ENCODE data around the gene RNF169. TPM values are rescaled to one million over a fixed set of nuclear protein-coding genes. Genes with fewer than 3 reads are reported as not detected.
"Not testable (repeated sequence)": the region's sequence is repeated elsewhere in the genome, so short reads cannot be mapped to it uniquely, and the experiment has no call there.

RNF169 gene
- total RNA-seq, 1 donor from 2014 or later, result 36.2 TPM

DNA sequence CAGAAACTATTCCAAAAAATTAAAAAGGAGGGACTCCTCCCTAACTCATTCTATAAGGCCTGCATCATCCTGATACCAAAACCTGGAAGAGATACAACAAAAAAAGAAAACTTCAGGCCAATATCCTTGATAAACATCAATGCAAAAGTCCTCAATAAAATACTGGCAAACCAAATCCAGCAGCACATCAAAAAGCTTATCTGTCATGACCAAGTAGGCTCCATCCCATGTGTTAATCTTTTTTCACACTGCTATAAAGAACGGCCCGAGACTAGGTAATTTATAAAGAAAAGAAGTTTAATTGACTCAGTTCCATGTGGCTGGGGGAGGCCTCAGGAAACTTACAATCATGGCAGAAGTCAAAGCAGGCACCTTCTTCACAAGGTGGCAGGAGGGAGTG, 76.9 kb downstream of the RNF169 start:
- not testable (repeated sequence) for DNase-seq

DNA sequence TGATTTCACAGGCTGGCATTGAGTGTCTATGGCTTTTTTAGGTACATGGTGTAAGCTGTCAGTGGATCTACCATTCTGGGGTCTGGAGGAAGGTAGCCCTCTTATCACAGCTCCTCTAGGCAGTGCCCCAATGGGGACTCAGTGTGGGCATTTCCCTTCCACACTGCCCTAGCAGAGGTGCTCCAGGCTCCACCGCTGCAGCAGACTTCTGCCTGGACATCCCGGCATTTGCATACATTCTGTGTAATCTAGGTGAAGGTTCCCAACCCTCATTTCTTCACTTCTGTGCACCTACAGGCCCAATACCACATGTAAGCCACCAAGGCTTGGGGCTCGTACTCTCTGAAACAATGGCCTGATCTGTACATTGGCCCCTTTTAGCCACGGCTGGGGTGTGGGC, 78.3 kb downstream of the RNF169 start:
- no peak for DNase-seq

DNA sequence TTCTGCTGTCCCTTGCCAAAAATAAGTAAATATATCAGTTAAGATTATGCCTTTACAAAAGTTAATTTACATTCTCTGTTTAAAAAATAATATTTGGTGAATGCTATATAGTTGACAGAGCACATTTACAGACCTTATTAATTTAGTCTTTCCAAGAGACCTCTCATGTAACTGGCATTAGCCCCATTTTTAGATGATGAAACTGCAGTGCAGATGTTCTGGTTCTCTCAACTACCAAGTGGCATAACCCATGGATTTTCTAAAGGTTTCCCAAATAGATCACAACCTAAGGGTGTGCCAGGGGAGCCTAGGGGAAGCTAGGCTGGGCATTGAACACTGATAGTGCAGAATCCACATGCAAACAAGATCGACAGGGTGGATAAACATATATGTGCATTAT, 88.5 kb downstream of the RNF169 start:
- no peak for DNase-seq

GRCh38 chr11:74838188-74838587, 89.5 kb downstream of the RNF169 start:
- no peak for DNase-seq

- no peak for DNase-seq
These were observed 90.8 kb downstream of the RNF169 start for GRCh38 chr11:74839446-74839845.

GRCh38 chr11:74839971-74840370, 91.3 kb downstream of the RNF169 start:
- DNase-seq, result peak; percentile 50

DNA sequence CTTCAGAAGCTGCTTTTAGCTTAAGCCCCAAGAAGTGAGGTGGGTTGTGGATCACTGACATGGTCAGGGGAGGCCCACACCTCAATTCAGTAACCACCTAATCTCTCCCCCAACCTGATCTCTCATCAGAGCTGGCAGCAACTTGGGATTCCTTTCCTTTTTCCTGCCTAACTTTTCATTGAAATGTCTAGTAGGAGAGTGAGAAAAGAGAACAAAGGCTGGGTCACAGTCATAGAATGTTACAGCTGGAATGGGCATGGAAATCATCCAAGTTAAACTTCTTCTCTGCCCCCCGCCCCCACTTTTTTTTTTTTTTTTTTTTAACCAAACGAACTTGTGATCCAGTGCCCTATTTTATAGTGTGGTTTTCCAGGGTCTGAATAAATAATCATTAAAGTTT, 91.8 kb downstream of the RNF169 start:
- peak; percentile 68 for DNase-seq

DNA sequence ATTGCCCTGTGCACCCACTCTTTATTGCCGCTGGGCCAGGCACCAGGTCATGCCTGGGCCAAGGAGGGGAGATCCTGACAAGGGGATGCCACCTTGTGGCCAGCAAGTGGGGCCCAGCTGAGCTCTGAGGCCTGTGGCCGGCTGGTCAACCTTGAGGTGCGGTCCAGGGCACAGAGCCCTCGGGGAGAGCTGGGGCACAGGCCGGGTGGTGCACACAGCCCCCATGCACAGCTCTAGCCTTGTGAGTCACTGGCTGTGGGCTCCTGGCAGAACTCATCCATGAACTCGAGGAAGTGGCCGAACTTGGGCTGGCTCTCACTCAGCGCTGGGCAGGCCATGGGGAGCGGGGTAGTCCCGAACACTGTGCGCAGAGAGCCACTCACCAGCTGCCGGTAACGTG, 94.3 kb downstream of the RNF169 start:
- DNase-seq, result no peak

DNA sequence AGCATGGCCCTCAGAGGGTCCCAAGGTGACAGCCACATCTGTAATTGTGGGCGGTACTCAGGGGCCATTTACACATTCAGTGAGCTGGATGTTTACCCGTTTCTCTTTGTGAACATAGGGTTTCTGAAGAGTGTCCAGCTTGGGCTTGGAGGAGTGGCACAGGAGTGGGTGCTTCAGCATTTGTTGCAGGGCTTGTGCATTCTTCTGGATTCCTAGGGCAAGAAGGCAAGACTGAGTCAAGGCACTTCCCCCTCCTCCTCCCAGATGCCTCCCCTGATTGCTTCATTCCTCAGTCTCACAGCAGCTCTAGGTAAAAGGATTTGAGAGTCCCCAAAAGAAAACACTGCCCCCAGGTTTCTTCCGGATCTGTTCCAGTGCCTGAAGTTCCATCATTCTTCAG, 95.4 kb downstream of the RNF169 start:
- DNase-seq, result no peak

- DNase-seq, result no peak
These were observed 96.2 kb downstream of the RNF169 start for GRCh38 chr11:74844865-74845264.

- no peak for DNase-seq
These were observed 97.4 kb downstream of the RNF169 start for GRCh38 chr11:74845978-74846517.

GRCh38 chr11:74846770-74847169, 98.1 kb downstream of the RNF169 start:
- DNase-seq, result peak; percentile 67

- no peak for DNase-seq
These were observed 98.7 kb downstream of the RNF169 start for GRCh38 chr11:74847395-74847794.

GRCh38 chr11:74847895-74848294, 99.2 kb downstream of the RNF169 start:
- DNase-seq, result no peak

DNA sequence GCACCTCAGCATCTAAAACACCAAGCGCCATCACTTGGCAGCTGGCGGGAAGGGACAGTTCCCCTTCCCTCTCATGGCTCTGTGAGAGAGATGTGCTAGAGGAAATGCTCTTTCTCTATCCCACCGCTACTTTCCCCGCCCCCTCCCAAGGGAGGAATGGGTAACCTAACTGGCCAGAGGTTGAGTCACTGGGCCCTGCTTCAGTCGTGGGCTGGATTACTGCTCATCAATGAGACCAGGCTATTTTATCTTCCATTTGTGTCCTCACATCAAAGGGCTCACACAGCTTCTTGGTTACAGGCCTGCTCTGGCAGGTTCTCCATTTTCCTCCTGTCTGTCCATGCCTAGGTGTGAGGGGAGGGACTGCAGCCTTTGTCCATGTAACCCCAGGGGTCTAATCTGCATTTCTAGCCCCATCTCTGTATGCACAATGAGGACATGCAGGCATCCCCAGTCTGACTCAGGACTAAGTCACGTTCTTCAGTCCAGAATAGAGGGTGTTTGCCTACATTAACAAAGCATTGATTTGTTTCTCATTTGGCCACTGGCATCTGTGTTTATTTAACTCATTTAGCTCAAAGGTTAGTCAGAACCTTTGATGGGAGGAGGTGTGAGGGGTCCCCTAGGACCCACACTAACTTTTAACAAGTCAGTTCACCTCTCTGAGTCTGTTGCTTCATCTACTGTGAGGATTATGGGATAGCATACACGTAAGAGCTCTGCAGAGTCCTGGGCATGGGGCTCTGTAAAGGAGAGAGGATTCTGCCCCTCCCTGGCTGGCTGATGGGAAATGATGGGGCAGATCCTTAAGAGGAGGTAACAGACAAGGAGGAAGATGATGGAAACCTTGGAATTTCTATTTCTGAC, 101.1 kb downstream of the RNF169 start:
- peak; percentile 15 for DNase-seq

- no peak for DNase-seq
These were observed 104.6 kb downstream of the RNF169 start for GRCh38 chr11:74853223-74853622.

DNA sequence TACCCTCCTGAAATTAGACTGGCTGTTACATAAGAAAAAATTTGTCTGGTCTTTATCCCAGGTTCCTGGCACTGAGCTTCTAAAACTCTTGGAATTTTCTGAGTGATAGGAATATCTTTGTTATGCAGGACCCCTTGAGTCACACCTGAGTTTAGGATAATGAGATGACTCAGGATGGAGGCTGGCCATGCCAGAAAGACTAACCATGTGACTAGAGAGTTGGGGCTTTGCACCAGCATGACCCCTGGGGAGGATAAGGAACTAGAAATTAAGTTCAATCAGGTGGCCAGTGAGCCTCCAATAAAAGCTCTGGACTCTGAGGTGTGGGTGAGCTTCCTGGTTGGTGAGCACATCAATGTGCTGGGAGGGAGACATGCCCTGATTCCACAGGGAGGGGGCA, 112.1 kb downstream of the RNF169 start:
- DNase-seq, result no peak

DNA sequence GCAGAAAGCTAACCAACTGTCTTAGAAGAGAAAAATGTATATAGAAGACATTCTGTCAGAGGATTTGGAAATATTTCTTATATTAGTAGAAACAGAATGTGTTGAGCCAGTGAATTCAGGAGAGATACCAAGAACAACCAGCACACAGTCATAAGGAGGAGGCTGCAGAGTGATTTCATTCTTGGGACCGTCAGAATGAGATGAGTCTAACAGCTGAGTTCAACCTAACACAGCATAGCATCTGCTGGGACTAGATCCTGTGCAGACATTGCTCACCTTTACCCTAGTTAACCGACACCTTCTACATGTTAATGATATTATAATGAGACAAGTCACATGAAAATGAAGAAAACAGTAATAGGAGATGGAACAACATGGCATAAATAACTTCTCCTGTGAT, 114.8 kb downstream of the RNF169 start:
- no peak for DNase-seq

- DNase-seq, result no peak
These were observed 117.9 kb downstream of the RNF169 start for GRCh38 chr11:74866557-74866956.

DNA sequence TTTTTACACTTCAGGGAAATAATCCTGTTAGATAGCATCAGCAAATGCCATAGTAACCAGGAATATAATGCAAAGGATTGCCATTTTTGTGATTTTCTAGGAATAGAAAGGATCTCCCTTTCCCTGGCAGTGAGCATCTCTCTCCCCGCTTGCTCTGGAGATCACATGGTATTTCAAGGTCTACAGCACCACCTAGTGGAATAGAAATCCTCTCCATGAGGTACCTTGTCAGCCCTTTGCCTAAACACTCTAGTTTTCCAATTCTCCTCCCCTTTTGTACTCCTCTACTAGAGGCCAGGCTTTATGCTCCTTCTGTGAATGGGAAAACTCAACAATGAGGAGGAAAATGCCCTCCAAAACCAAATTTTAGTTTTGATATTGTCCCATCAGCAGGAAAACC, 121.8 kb downstream of the RNF169 start:
- peak; percentile 83 for DNase-seq

GRCh38 chr11:74871037-74871436, 122.4 kb downstream of the RNF169 start:
- DNase-seq, result peak; percentile 10

- DNase-seq, result peak; percentile 38
These were observed 128.5 kb downstream of the RNF169 start for GRCh38 chr11:74877132-74877531.

Measured in dermis blood vessel endothelial cell (primary cell).